Gastrocnemius medialis (tissue), 4 donors: ENCODE measurements around the gene C2orf49. TPM values are rescaled to one million over a fixed set of nuclear protein-coding genes. Genes with fewer than 3 reads are reported as not detected.

ENCODE experiments used
- ATAC-seq, 2 donors: fragments of 150-250 bp; one replicate each; pipeline ENCODE4 v1.9.1; 2016
- DNase-seq, 2 donors: peaks; one replicate each; pipeline ENCODE4 v3.0.0-alpha.2; 2019
- H3K27ac ChIP-seq, 4 donors: fragments of 200-600 bp; sonication (generic); 1 replicate in 1 of 4; 2 replicates in 3 of 4; pipeline ENCODE4 v1.5.1; 2016 to 2018; ENCODE audit warnings: mild to moderate bottlenecking in 2 of 4, moderate library complexity in 1 of 4
- H3K27me3 ChIP-seq, 3 donors: fragments of 200-600 bp; sonication (generic) in 2 of 3; 1 replicate in 1 of 3; 2 replicates in 2 of 3; pipeline versions ENCODE4 v1.5.1 to v1.6.0; 2016 to 2019; ENCODE audit warnings: mild to moderate bottlenecking in 1 of 3, moderate library complexity in 1 of 3
- H3K36me3 ChIP-seq, 2 donors: fragments of 200-600 bp; sonication (generic) in 1 of 2; one replicate each; pipeline ENCODE4 v1.5.1; 2017 to 2018
- H3K4me1 ChIP-seq, 2 donors: fragments of 200-600 bp; sonication (generic) in 1 of 2; one replicate each; pipeline ENCODE4 v1.5.1; 2016 to 2017; ENCODE audit warnings: mild to moderate bottlenecking in 2 of 2
- H3K4me3 ChIP-seq, 4 donors: fragments of 200-600 bp; sonication (generic) in 3 of 4; 1 replicate in 1 of 4; 2 replicates in 3 of 4; pipeline ENCODE4 v1.5.1; 2016 to 2019; ENCODE audit warnings: mild to moderate bottlenecking in 2 of 4
- H3K9me3 ChIP-seq, 3 donors: fragments of 200-600 bp; sonication (generic) in 2 of 3; 1 replicate in 1 of 3; 2 replicates in 2 of 3; pipeline ENCODE4 v1.5.1; 2016 to 2019
- CTCF ChIP-seq, 5 experiments: fragments of 450-650 bp in 3 of 5; fragments of 200-600 bp in 2 of 5; sonication (generic) in 2 of 5; IDR thresholded peaks in 4 of 5; conservative IDR thresholded peaks in 1 of 5; 1 replicate in 4 of 5; 2 replicates in 1 of 5; pipeline ENCODE4 v1.5.1; 2016 to 2019; ENCODE audit warnings: antibody characterized with exemption in 5 of 5, mild to moderate bottlenecking in 3 of 5, moderate library complexity in 3 of 5
- POLR2A ChIP-seq, 2 donors: fragments of 450-650 bp; IDR thresholded peaks; one replicate each; pipeline ENCODE4 v1.6.1; 2017; ENCODE audit warnings: antibody characterized with exemption in 2 of 2, mild to moderate bottlenecking in 2 of 2, moderate library complexity in 2 of 2
- in situ Hi-C, 4 donors: fragments of 200-750 bp; cut with MboI; loops; one replicate each; pipeline versions ENCODE4 v1.15.0 to v1.8.0; 2017; ENCODE audit warnings: low sequenced_read_pairs in 4 of 4
- intact Hi-C: fragments of 100-400 bp; cut with DNase I; formaldehyde crosslinking; loops from one replicate; pipeline ENCODE4 v1.15.1; 2023; ENCODE audit warnings: low total_unique reads
- total RNA-seq, 4 donors: library from RNA; depleted of rRNA; stranded (reverse); fragments of >200 nt; gene quantifications; one replicate each; pipeline versions ENCODE4 v1.1.0 to v1.2.3, GENCODE V29; 2016

Gene C2orf49
- total RNA-seq, 4 donors from 2014 or later, result 12.8 to 26.7 (median 18.6) TPM

GRCh38 chr2:105394951-105395611, 57.7 kb downstream of the C2orf49 start:
- TF ChIP-seq POLR2A (IDR thresholded peaks at IDR 0.05), result no peak
- no peak for TF ChIP-seq CTCF (IDR thresholded peaks at IDR 0.05 in 4 of 5, conservative IDR thresholded peaks at IDR 0.05 in 1 of 5)
- H3K4me1 ChIP-seq, result peaks cover 26 to 54% of the 10 kb centered on the region in 2 donors
- in situ Hi-C loops (no loop called here), intact Hi-C loops (loop anchor here (10.0 kb wide), 1 partner anchor 510 kb away; no protein-coding TSS in a partner anchor)
- no peak overlapping the region for H3K4me3 ChIP-seq
- peak overlapping the region in 3 of 4 donors; percentile 23 to 93 (median 50) for H3K27ac ChIP-seq
- H3K27me3 ChIP-seq, result no peaks in the 10 kb centered on the region
- ATAC-seq (no peak), DNase-seq (no peak)
- H3K36me3 ChIP-seq, result no peaks in the 10 kb centered on the region
- H3K9me3 ChIP-seq, result no peaks in the 10 kb centered on the region

- H3K27ac ChIP-seq, result peak overlapping the region in 3 of 4 donors; percentile 50 to 96 (median 93)
- TF ChIP-seq CTCF (IDR thresholded peaks at IDR 0.05 in 4 of 5, conservative IDR thresholded peaks at IDR 0.05 in 1 of 5) (no peak), POLR2A (IDR thresholded peaks at IDR 0.05) (no peak)
- intact Hi-C loops (loop anchor here (10.0 kb wide), 1 partner anchor 509 kb away; no protein-coding TSS in a partner anchor), in situ Hi-C loops (no loop called here)
- H3K36me3 ChIP-seq, result no peaks in the 10 kb centered on the region
- peaks cover 26 to 49% of the 10 kb centered on the region in 2 donors for H3K4me1 ChIP-seq
- no peak for DNase-seq
- no peak for ATAC-seq
- H3K4me3 ChIP-seq, result no peak overlapping the region
- H3K9me3 ChIP-seq, result no peaks in the 10 kb centered on the region
- H3K27me3 ChIP-seq, result no peaks in the 10 kb centered on the region
Observed at GRCh38 chr2:105395691-105396090, 58.4 kb downstream of the C2orf49 start.

GRCh38 chr2:105396254-105397024, 59.1 kb downstream of the C2orf49 start:
- TF ChIP-seq POLR2A (IDR thresholded peaks at IDR 0.05) (no peak), CTCF (IDR thresholded peaks at IDR 0.05 in 4 of 5, conservative IDR thresholded peaks at IDR 0.05 in 1 of 5) (no peak)
- in situ Hi-C loops, result no loop called here
- intact Hi-C loops, result loop anchor here (10.0 kb wide), 1 partner anchor 508 kb away; no protein-coding TSS in a partner anchor
- H3K4me3 ChIP-seq, result peak overlapping the region in 2 of 4 donors; percentile 84 to 86
- no peaks in the 10 kb centered on the region for H3K9me3 ChIP-seq
- DNase-seq (peak; percentile 62 to 72), ATAC-seq (peak; percentile 43 to 68)
- H3K27ac ChIP-seq, result peak overlapping the region; percentile 50 to 96 (median 88)
- H3K27me3 ChIP-seq, result no peaks in the 10 kb centered on the region
- no peaks in the 10 kb centered on the region for H3K36me3 ChIP-seq
- H3K4me1 ChIP-seq, result peaks cover 26 to 43% of the 10 kb centered on the region in 2 donors

GRCh38 chr2:105397025-105397722, 59.8 kb downstream of the C2orf49 start:
- peak overlapping the region; percentile 84 to 96 (median 86) for H3K4me3 ChIP-seq
- no peaks in the 10 kb centered on the region for H3K9me3 ChIP-seq
- peak in 1 of 2 donors; percentile 6 for ATAC-seq
- TF ChIP-seq POLR2A (IDR thresholded peaks at IDR 0.05) (no peak), CTCF (IDR thresholded peaks at IDR 0.05 in 4 of 5, conservative IDR thresholded peaks at IDR 0.05 in 1 of 5) (no peak)
- DNase-seq, result no peak
- peak overlapping the region; percentile 50 to 96 (median 88) for H3K27ac ChIP-seq
- H3K27me3 ChIP-seq, result no peaks in the 10 kb centered on the region
- peaks cover 26 to 43% of the 10 kb centered on the region in 2 donors for H3K4me1 ChIP-seq
- no peaks in the 10 kb centered on the region for H3K36me3 ChIP-seq
- intact Hi-C loops (loop anchor here (10.0 kb wide), 1 partner anchor 508 kb away; no protein-coding TSS in a partner anchor), in situ Hi-C loops (no loop called here)
